Astrocyte of the hippocampus (primary cell): Measurements from ENCODE around the gene MTTP.

ENCODE experiments used
- DNase-seq: peaks from one replicate; pipeline ENCODE4 v3.0.0; 2011; ENCODE audit warnings: low read depth, low spot score

MTTP gene

DNA sequence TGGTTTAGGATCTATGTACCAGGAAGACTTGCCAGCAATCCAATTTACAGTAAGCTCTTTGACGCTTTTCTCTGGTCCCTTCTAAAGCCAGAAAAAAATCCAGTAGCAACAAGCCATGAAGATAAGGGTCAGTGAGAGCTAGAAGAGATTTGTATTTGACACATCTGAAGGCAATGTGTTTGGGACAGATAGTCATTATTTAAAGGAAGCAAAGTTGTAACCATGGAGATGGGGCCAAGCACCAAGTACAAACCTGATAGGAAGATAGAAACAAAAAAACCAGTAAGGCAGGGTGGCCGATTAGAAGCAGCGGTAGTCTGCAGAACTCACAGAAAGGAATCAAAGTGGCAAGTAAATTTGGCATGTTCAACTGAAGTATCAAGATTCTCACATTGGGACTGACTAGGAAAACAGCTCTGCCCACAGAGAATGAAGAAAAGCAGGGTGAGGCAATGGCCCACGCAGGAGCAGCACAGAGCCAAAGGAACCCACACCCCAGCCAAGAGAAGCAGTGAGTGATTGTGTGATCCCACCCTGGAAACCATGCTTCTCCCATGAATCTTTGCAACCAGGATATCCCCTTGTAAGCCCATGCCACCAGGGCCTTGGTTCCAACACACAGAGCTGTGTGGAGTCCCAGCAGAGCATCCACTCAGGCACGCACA, 95.9 kb downstream of the MTTP start:
- DNase-seq, result no peak
